Stimulated activated CD8-positive, alpha-beta memory T cell treated with anti-CD3 and anti-CD28 coated beads, Interleukin-4, amount 100 ng/mL, for 48 hours (primary cell): ENCODE results near the gene MTRF1L.
"Not testable (repeated sequence)": the region's sequence is repeated elsewhere in the genome, so short reads cannot be mapped to it uniquely, and the experiment has no call there.

ENCODE experiments used
- DNase-seq: peaks from one replicate; pipeline ENCODE4 v3.0.0-alpha.2; 2020

Gene MTRF1L

GRCh38 chr6:153001767-153002612 lies 519 bp downstream of the MTRF1L start:
- DNase-seq = no peak

DNA sequence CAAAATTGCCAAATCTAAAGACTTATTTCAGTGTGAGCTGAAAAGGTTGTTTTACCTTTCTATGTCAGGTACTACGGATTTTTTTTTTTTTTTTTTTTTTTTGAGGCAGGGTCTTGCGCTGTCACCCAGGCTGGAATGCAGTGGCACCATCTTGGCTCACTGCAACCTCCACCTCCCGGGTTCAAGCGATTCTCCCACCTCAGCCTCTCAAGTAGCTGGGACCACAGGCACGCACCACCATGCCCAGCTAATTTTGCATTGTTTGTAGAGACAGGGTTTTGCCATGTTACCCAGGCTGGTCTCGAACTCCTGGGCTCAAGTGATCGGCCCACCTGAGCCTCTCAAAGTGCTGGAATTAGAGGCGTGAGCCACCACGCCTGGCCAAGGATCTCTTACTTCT lies 1.7 kb downstream of the MTRF1L start:
- not testable (repeated sequence) for DNase-seq

DNA sequence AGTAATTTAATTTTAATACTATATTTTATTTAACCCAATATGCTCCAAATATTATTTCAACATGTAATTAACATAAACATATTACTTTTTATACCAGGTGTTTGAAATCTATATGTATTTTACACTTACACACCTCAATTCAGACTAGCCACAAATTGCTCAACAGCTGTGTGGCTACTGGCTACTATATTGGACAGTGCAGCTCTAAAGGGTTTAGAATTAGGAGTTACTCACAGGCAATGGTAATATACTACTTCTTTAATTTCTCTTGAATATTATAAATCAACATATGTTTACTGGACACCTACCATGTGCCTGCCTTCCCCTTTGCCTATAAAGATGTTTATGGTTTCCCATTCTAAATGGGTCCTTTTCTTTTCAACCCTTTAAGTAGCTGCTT lies 2.3 kb downstream of the MTRF1L start:
- DNase-seq = no peak

DNA sequence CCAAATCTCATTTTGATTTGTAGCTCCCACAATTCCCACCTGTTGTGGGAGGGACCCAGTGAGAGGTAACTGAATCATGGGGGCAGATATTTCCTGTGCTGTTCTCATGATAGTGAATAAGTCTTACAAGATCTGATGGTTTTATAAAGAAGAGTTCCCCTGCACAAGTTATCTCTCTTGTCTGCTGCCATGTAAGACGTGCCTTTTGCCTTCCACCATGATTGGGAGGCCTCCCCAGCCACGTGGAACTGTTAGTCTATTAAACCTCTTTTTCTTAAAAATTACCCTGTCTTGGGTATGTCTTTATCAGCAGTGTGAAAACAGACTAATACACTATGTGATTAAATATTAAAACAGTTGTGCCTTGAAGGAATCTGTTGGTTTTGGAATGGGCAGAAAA lies 3.0 kb downstream of the MTRF1L start:
- not testable (repeated sequence) for DNase-seq

- DNase-seq = no peak
Observed at GRCh38 chr6:152993847-152994246, 8.7 kb downstream of the MTRF1L start.

DNA sequence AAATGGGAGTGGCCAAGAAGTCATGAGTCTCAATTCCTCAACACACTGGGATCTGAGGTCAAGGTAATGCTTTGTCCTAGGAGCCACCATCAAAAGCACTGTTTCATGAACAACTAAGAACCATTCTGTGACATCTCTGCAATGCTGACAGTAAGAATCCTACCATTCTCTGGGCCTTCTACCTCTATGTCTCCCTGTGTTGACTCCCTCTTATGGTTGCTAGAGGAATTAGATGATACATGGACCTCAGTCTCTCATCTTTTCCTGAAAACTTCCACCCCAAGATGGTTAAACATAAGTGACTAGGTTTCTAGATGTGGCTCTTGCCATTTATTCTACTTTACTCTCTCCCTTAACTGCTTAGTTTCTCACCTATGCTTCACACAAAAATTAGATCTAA lies 9.1 kb downstream of the MTRF1L start:
- DNase-seq = no peak

DNA sequence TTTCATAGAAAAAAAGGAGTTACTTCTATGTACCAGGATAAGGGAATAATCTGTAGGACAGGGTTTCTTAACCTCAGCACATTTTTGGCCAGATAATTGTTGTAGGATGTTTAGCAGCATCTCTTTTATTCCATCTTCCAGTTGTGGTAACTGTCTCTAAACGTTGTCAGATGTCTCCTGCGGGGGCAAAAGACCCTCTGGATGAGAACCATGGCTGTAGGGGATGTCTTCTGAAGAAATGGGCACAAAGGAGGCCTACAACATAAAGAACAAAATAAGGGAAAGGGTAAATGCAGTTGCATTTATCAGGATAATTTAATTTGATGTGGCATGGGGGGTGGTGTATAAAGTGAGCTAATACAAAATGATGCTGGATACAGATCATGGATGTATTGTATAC lies 15.5 kb downstream of the MTRF1L start:
- no peak for DNase-seq

DNA sequence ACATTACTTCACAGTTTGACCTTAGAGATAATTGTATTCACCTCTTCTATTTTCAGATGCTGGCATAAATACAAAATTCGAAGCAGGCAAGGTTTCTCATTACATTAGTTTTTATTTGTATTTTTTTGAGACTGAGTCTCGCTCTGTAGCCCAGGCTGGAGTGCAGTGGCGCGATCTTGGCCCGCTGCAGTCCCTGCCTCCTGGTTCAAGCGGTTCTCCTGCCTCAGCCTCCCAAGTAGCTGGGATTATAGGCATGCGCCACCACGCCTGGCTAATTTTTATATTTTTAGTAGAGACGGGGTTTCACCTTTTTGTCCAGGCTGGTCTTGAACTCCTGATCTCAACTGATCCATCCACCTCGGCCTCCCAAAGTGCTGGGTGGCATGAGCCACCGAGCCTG lies 17.2 kb downstream of the MTRF1L start:
- DNase-seq = not testable (repeated sequence)

DNA sequence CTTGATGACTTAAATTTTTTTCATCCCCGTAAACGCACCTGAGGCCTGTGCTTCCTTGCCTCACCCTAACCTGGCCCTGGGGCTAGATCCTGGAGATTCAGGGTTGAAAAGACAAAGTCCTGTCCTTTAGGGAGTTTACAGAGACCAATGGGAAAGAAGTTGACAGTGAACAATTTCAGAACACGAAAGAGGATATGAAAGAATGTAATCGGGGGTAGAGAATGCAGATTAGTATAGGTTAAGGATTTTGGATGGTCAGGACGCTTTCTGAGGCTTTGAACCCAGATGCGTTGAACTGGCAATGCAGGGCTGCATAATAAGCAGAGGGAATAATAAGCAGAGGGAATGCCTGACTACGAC lies 18.0 kb downstream of the MTRF1L start:
- DNase-seq = no peak

DNA sequence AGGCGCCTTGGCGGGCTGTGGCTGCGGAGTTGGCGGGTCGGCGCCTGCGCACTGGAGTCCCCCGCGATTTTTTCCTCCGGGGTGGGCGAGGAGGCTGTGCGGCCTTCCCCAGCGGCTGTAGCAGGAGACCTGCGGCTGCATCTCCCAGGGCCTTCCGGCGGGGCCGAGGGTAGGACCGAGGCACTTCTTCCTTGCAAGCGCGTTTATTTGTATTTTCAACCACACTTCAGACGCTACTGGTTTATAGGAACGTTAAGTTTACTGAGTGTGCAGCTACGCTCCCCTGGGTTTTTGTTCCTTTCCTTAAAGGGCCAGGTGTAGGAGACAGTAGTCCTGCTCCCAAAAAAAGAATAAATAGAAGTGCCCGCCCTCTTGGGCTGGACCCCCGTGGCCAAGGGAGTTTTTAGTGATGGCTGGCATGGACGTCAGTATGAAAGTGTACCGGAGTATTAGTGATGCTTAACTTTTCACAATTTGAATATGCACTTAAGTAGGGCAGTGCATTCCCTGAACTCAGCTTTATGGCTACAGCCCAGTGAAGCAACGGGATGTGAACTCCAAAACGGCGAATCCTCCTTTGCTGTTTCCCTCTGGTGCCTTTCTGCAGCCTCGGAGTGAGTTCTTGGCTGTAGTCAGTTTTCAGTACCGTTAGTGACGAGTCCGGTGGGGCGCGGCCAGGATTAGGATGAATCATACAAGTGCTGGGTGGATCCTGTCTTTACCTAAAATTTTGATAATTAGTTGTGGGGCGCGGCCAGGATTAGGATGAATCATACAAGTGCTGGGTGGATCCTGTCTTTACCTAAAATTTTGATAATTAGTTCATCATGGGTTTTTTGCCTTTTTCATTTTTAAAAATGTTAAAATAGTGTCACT lies 18.6 kb downstream of the MTRF1L start:
- DNase-seq = peak; percentile 96

DNA sequence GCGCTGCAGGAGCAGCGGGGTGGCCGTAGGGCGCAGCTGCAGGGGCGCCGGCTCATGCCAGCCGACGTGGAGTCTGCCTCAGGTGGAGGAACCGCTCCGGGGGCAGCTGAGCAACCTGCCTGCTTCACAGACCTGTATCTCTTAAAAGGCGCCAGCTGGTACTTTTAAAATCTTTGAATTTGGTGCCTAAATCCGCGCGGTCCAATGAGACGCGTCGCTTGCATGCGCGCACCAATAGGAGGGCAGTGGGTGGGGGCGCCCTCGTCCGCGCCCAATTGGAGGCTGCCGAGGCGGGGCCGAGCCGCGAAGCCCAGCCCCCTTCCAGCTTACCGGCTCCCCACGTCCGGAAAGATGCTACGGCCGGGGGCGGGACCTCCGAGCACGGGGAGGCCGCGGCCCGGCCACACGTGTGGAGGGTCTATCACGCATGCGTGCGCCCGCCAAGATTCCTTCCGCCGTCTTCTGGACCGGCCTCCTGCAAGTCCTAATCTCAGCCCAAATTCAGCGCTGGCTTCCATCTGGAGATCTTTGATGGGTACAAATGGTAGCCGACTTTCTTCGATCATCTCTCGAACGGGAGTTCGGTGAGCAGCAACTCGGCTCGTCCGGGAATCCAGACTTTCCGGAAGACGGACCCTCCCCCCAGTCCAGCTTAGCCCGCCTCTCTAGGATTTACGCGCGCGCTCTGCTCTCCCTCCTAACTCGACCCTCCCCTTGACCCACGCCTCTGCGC lies 19.4 kb downstream of the MTRF1L start, which contains the start of gene FBXO5:
Gene FBXO5 (minus strand): TSS at position 138 of the 733 bp plus-strand sequence. CDS start 82 bp downstream, at position 56.
- DNase-seq = peak; percentile 97

DNA sequence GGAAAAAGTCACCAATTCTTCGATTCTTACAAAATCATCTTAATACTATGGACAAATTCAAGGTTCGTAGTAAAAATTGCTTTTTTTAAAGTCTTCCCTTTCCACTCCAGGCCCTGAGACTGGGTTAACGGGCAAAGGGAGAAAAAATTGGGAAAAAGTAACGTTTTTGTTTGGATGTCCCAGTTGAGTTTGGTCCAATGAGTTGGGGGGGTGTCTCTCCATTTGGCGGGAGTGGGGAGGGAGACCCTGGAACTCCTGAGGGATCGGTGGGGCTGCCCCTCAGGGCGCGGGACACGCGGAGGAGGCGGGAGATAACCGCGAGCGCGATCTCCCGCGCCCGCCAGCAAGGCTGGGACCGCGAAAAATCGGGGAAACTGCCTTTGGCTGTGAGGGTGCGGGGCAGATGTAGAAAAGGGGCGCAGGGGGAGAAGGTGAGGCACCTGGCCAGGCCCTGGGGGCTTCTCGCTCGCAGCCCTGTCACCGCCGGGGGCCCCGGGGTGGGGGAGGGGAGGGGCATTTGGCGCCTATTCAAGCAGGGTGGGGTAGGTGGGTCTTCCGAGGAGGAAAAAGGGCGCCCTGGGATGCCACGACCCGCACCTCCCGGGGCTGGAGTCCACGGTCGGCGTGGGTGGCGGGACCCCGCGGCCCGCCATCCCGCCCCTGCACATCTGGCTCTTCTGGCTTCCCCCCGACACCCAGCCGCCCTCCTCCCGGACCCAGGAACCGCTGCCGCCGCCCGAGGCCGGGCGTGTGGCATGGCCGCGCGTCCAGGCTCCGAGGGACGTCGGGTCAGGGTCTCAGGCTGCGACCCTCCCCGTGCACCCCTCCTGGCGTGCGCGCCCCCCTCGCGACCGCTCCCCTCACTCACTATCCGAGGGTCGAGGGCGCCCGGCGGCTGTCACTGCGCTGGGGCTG lies 20.3 kb downstream of the MTRF1L start:
- peak; percentile 54 for DNase-seq

DNA sequence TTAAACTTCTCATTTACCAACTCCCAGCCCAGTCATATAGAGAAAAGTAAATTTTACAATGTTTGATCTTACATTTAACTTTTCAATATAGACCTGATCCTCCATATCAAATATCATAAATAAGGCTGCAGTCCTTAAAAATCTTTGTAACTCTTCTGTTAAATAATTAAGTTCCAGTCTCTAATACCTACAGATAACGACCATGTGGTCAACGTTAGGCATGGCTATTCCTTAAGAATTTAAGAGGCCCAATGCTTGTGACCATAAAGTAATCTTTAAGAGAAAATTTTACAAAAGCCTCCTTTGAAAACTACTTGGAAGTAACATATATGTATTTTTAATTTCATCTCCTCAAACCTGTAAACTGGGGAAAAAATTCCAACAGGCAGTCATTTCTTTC lies 21.3 kb downstream of the MTRF1L start:
- no peak for DNase-seq

GRCh38 chr6:152980656-152981055 lies 21.9 kb downstream of the MTRF1L start:
- no peak for DNase-seq

DNA sequence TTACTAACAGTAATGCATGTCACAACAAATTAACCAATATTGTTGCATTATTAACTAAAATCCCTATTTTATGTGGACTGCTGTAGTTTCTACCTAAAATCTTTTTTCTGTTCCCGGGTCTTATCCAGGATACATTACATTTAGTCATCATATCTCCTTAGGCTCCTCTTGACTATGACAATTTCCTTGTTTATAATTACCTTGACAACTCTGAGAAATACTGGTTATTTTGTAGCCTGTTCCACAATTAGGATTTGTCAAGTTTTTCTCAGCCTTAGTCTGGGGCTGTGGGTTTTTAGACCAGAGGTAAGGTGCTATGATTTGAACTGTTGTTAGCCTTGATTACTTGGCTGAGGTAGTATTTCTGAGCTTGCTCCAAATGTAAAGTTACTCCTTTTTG lies 23.4 kb downstream of the MTRF1L start:
- no peak for DNase-seq

GRCh38 chr6:152978058-152978457 lies 24.5 kb downstream of the MTRF1L start:
- no peak for DNase-seq

DNA sequence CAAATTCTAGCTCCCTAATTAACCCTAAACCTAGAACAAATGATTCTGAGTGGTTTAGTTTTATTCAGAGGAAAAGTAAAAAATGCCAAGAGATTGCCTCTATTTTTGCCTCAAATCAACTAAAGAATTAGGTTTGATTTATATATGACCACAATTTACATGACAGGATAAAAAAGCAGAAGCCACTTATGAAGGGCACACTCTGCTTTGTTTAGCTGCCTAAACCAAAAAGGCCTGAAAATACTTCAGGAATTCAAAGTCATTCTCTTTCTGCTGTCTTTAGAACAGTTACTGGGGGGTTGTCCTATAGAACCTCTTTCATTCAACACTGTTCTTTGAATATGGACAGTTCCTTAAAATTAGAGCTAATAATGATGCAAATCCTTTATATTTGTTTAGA lies 25.0 kb downstream of the MTRF1L start:
- no peak for DNase-seq

DNA sequence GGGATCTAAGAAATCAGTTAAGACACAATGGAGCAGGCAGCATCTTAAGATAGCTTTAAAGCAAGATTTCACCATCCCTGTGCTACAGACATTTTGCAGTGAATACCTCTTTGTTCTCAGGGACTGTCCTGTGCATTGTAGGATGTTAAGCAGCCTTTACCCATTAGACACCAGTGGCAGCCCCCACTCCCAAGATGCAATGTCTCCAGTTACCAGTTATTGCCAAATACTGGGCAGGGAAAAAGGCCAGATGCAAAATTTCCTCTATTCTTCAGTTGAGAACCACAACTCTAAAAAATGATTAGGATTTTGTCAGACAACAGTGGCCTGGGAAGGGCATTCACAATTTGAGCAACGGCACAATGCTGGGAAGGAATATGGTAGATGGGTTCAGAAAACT lies 25.8 kb downstream of the MTRF1L start:
- no peak for DNase-seq

DNA sequence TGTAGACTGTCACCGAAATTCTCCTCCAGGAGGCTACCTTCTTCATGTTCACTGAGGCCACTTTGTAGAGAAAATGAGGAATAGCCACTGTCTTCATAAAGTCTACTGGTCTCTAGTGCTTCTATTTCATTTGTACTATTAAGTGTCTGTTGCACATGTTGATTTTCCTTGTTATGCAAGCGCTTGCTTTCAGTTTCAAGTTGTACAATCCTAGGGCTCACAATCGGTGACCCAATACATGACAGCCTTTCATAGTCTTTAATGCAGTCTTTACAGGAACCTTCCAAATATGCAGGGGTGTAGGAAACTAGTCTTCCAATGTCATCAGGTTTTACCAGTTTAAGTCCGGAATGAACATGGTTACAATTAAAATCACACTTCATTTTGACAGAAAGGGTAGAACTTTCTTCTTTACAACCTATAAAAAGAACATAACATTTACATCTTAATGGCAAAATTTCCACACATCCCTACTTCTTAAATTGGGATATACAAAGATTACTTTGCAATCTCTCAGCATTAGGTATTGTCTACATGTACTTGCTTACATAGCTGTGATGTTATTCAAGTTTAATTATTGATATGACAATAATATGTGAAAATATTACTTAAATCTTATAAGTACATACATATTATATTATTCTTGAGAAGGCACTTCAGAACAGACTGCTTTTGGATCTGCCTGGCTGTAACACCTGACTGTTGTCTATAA lies 27.1 kb downstream of the MTRF1L start:
- no peak for DNase-seq

- no peak for DNase-seq
Observed at GRCh38 chr6:152973916-152974315, 28.6 kb downstream of the MTRF1L start.

DNA sequence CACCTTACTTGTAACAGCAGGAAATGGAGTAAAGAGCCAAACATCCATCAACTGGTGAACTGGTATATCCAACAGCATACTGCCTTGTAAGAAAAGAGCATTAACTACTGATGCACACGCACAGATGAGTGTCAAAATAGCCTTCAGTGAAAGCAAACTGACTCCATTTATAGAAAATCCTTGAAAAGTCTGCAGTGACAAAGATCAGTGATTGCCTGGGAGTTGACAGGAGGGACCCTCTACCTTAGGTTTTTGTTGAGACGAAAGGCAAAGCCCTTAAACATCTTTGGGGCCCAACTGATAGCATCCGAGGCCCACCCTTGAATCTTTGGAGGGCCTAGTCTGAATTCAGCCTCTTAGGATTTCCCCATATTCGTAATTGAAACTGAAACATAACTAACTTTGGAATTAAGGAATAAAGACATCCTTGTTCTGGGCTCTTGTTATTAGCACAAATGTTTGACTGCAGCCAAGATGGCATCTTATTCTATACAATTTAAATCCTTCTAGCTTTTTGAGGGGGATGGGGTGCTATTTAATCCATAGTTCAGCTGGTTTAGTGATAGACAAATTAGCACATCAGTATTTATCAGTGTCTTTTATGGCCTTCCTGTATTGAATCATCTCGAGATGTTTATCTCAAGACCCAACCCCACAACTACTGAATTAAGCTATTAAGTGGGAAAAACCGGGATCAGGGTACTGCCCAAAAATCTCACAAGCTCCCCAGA lies 32.7 kb downstream of the MTRF1L start:
- DNase-seq = no peak
